ENCODE measurements around the gene THSD4. TPM values are rescaled to one million over a fixed set of nuclear protein-coding genes. Genes with fewer than 3 reads are reported as not detected.
A peak's percentile ranks its signal among the peaks of the same experiment; 100 is the strongest.

THSD4 gene
- total and polyA plus RNA-seq, 2 of the 4 experiments (the other 2 are of a cell fraction) = 25.5 to 31.1 TPM

- no peak overlapping the region for H2BK5ac ChIP-seq (ENCODE audit: low read depth, low read length, poor library complexity, severe bottlenecking)
- H2AFZ ChIP-seq (replicated peaks; ENCODE audit: low read length, poor library complexity) = no peak overlapping the region
- CTCF ChIA-PET = interaction anchor here (0.5 to 2.2 kb wide), 3 partner anchors 11 to 44 kb away, joined by 3 to 6 read pairs (median 4); no protein-coding TSS in a partner anchor
- peaks cover 1% of the 10 kb centered on the region; the same call in 1 of the 2 replicates for H3K4me1 ChIP-seq (ENCODE audit: control insufficient read depth, insufficient read depth, low read length)
- no peak overlapping the region; the same call in 1 of the 2 replicates for H3K9ac ChIP-seq (ENCODE audit: low read depth, low read length)
- DNase-seq (peak; percentile 23), ATAC-seq (ENCODE audit: low read depth) (peak; percentile 57; the same call in 1 of the 2 replicates)
- H3K14ac ChIP-seq (replicated peaks; ENCODE audit: low read depth, low read length) = peak overlapping the region; percentile 79; the same call in 1 of the 2 replicates
- peak overlapping the region; percentile 96 for H3K4me2 ChIP-seq (ENCODE audit: low read depth, low read length)
- no peaks in the 10 kb centered on the region for H3K27me3 ChIP-seq (ENCODE audit: control insufficient read depth, insufficient read depth, low read length)
- no peak overlapping the region for H2BK20ac ChIP-seq (ENCODE audit: low read depth, low read length)
- no peak overlapping the region for H3K4ac ChIP-seq (ENCODE audit: low read depth, low read length)
- H3K79me1 ChIP-seq (ENCODE audit: low read depth in 1 of 2, low read length in 2 of 2) = peaks cover 0 to 14% of the 10 kb centered on the region in 2 experiments; a peak in 1 of 4 replicates
- no peak overlapping the region for H4K91ac ChIP-seq (ENCODE audit: insufficient read depth, low read depth, low read length)
- no peak overlapping the region for H2BK15ac ChIP-seq (ENCODE audit: low read depth, low read length)
- no peak overlapping the region for H2AK9ac ChIP-seq (replicated peaks; ENCODE audit: low read depth, low read length, poor library complexity)
- H3K56ac ChIP-seq (ENCODE audit: extremely low read depth, insufficient read depth, low read length) = no peak overlapping the region
- no peak overlapping the region for H2BK120ac ChIP-seq (ENCODE audit: low read depth, low read length)
- H3K4me3 ChIP-seq (ENCODE audit: insufficient read depth, low read depth, low read length) = peak overlapping the region; percentile 34; the same call in 1 of the 2 replicates
- H3K18ac ChIP-seq (ENCODE audit: low read depth, low read length) = peak overlapping the region; percentile 46; the same call in 1 of the 2 replicates
- in situ Hi-C loops (cut with MboI; ENCODE audit: low sequenced_read_pairs) (no loop called here), intact Hi-C loops (cut with micrococcal nuclease) (no loop called here), dilution Hi-C loops (cut with HindIII; ENCODE audit: low sequenced_read_pairs, unreplicated experiment) (no loop called here)
- H3K36me3 ChIP-seq (ENCODE audit: control insufficient read depth, insufficient read depth, low read length) = no peaks in the 10 kb centered on the region; the same call in 1 of the 2 replicates
- H3K9me1 ChIP-seq (ENCODE audit: insufficient read depth, low read length) = peaks cover 4% of the 10 kb centered on the region; the same call in 1 of the 2 replicates
- no peak overlapping the region for H2AK5ac ChIP-seq (ENCODE audit: low read depth, low read length)
- H3K23ac ChIP-seq (ENCODE audit: low read depth, low read length) = 0 out of 2 replicates have a peak overlapping the region, but pooled peaks have one; percentile 56
- BruUV-seq (replicated peaks) = no TSS peak
- H4K20me1 ChIP-seq (ENCODE audit: insufficient read depth, low read length) = no peaks in the 10 kb centered on the region
- WGBS, 2 experiments (ENCODE audit: extremely low coverage in 2 of 2, insufficient read length in 1 of 2) = 60% methylated on average over 1 of the region's 2 CpGs; no CpG with 5 or more reads in 1 of the 2 experiments
- H3K27ac ChIP-seq (ENCODE audit: insufficient read depth, low read length) = no peak overlapping the region
- peak overlapping the region in 1 of 2 experiments; percentile 61; a peak in 1 of 4 replicates for H4K8ac ChIP-seq (ENCODE audit: low read depth in 2 of 2, low read length in 2 of 2)
- peak overlapping the region; percentile 92; the same call in 1 of the 2 replicates for H4K5ac ChIP-seq (ENCODE audit: low read depth, low read length)
- POLR2A ChIA-PET (ENCODE audit: unreplicated experiment) = no interaction called here
- TF ChIP-seq BHLHE40 (IDR thresholded peaks at IDR 0.05; ENCODE audit: low read depth, low read length) (no peak), RFX5 (IDR thresholded peaks at IDR 0.05; ENCODE audit: low read depth, low read length) (no peak), FOS (IDR thresholded peaks at IDR 0.05; ENCODE audit: low read depth, low read length) (no peak), MXI1 (IDR thresholded peaks at IDR 0.05; ENCODE audit: borderline replicate concordance, low read depth, low read length) (no peak), SMC3 (IDR thresholded peaks at IDR 0.05; ENCODE audit: low read depth, low read length) (no peak), RAD21 (IDR thresholded peaks at IDR 0.05; ENCODE audit: low read length) (no peak), MAZ (IDR thresholded peaks at IDR 0.05; ENCODE audit: borderline replicate concordance, low read depth, low read length) (no peak), CHD1 (IDR thresholded peaks at IDR 0.05; ENCODE audit: low read depth, low read length) (no peak)
- H3K9me3 ChIP-seq (ENCODE audit: control insufficient read depth, insufficient read depth, low read length) = no peaks in the 10 kb centered on the region
Observed at GRCh38 chr15:71424765-71425164, 309.5 kb downstream of the THSD4 start.

Measured in IMR-90 (cell line).